Brain microvascular endothelial cell (primary cell): ENCODE results near the gene GPR65.

ENCODE experiments used
- DNase-seq: peaks from one replicate; pipeline ENCODE4 v3.0.0-alpha.2; 2020
- H3K27ac ChIP-seq: fragments of 250-450 bp; sonication (Bioruptor Pico); 2 replicates; pipeline ENCODE4 v1.5.1; 2020; ENCODE audit warnings: mild to moderate bottlenecking, moderate library complexity
- H3K27me3 ChIP-seq: fragments of 250-450 bp; sonication (Bioruptor Pico); replicated peaks from 2 replicates; pipeline ENCODE4 v1.5.1; 2020; ENCODE audit warnings: mild to moderate bottlenecking
- H3K36me3 ChIP-seq: fragments of 250-450 bp; sonication (Bioruptor Pico); replicated peaks from 2 replicates; pipeline ENCODE4 v1.5.1; 2020; ENCODE audit warnings: mild to moderate bottlenecking
- H3K4me3 ChIP-seq: 2 replicates; pipeline ENCODE4 v1.5.1; 2011; ENCODE audit warnings: low read depth, mild to moderate bottlenecking, control low read depth, low read length, moderate library complexity
- in situ Hi-C: cut with HindIII; loops from 2 replicates; pipeline ENCODE4 v1.10.0; 2017; ENCODE audit warnings: low sequenced_read_pairs, low pct_ligation_motif_present
- TF ChIP-seq, protein P1 (sequence below): IDR thresholded peaks from 2 replicates; pipeline ENCODE4 v1.5.1; 2011; ENCODE audit warnings: low read depth, mild to moderate bottlenecking, moderate library complexity, low read length, control low read depth, inconsistent platforms; ENCODE audit errors: missing control alignments

GPR65 gene

DNA sequence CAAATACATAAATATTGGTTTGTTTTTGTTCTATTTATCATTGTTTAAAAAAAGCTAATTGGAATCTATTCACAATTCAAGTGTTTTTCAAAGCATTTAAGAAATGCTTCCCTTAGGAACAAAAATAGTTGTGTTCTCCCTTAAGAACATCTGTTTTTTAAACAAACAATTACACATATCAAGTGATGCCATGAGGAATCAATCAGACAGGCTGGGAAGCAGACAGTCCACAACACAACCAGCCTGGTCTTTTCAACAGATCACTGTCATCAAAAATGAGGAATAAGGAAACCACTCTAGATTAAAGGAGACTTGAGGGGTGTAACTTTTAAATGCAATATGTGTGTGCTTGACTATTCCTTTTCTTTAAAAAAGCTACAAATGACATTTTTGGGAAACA is 37.4 kb upstream of the GPR65 start:
- H3K27me3 ChIP-seq: no peaks in the 10 kb centered on the region
- H3K4me3 ChIP-seq: no peak overlapping the region

DNA sequence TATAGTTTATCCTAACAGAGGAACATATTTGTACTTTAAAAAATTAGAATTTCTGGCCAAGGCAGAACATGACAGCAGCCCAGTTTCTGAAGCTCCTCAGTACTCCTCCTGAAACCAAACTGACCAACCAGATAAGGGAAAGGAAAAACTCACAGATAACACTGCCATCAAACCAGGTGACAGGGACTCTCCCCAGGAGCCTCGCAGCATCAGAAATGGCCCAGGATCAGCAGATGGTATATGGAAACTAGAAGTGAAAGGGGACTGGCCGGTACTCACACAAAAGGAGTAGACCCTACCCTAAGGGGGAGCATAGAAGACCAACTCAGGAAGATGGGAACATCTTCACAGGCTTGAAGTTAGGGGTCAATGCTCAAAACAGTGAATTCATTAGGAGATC is 33.9 kb upstream of the GPR65 start:
- no peaks in the 10 kb centered on the region for H3K36me3 ChIP-seq
- H3K27ac ChIP-seq: no peak overlapping the region
- TF ChIP-seq, protein P1, sequence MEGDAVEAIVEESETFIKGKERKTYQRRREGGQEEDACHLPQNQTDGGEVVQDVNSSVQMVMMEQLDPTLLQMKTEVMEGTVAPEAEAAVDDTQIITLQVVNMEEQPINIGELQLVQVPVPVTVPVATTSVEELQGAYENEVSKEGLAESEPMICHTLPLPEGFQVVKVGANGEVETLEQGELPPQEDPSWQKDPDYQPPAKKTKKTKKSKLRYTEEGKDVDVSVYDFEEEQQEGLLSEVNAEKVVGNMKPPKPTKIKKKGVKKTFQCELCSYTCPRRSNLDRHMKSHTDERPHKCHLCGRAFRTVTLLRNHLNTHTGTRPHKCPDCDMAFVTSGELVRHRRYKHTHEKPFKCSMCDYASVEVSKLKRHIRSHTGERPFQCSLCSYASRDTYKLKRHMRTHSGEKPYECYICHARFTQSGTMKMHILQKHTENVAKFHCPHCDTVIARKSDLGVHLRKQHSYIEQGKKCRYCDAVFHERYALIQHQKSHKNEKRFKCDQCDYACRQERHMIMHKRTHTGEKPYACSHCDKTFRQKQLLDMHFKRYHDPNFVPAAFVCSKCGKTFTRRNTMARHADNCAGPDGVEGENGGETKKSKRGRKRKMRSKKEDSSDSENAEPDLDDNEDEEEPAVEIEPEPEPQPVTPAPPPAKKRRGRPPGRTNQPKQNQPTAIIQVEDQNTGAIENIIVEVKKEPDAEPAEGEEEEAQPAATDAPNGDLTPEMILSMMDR: no peak
- H3K4me3 ChIP-seq: no peak overlapping the region
- H3K27me3 ChIP-seq: no peaks in the 10 kb centered on the region
- in situ Hi-C loops: no loop called here
- no peak for DNase-seq

More for the DNA sequence above, 37.4 kb upstream of the GPR65 start:
- TF ChIP-seq, protein P1: no peak
- H3K27ac ChIP-seq: no peak overlapping the region
- DNase-seq: no peak
- in situ Hi-C loops: no loop called here
- H3K36me3 ChIP-seq: no peaks in the 10 kb centered on the region

DNA sequence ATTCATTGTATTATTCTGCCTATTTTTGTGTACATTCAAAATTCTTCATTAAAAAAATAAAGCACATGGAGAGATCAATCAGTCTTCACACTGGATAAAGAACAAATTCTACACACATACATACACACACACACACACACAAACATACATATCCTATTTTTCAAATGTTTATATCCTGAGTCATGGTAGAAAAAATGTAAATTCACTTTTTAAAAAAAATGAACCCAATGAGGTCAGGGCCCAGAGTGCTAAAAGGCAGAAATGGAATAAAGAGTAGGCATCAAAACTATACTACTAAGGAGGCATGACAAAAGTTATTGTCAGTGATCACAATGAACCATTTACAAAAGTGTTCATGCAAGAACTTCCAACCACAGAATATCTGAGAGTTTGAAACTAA is 29.3 kb upstream of the GPR65 start:
- Histone ChIP-seq H3K4me3 (no peak overlapping the region), H3K27ac (no peak overlapping the region), H3K36me3 (no peaks in the 10 kb centered on the region), H3K27me3 (no peaks in the 10 kb centered on the region)
- no peak for DNase-seq
- in situ Hi-C loops: no loop called here
- TF ChIP-seq, protein P1: no peak

DNA sequence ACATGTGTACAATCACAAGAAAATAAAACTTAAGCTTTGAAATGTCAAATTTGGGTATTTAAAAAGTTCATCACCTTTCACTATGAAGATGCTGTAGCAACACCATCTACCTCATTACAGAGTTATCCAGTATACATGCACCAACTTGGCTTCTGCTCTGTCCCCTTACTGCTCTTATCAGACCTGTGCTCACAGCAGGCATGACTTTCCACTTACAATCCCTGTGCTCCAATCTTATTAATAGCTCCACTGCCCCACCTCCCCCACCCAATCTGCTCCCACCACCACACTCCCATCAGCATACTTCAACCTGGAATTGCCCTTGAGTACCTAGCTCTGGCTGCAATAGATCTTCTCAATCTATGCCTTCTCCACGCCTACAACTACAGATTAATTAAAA is 25.2 kb upstream of the GPR65 start:
- no peaks in the 10 kb centered on the region for H3K36me3 ChIP-seq
- in situ Hi-C loops: no loop called here
- TF ChIP-seq, protein P1: no peak
- H3K4me3 ChIP-seq: no peak overlapping the region
- no peak overlapping the region for H3K27ac ChIP-seq
- H3K27me3 ChIP-seq: no peaks in the 10 kb centered on the region
- no peak for DNase-seq

DNA sequence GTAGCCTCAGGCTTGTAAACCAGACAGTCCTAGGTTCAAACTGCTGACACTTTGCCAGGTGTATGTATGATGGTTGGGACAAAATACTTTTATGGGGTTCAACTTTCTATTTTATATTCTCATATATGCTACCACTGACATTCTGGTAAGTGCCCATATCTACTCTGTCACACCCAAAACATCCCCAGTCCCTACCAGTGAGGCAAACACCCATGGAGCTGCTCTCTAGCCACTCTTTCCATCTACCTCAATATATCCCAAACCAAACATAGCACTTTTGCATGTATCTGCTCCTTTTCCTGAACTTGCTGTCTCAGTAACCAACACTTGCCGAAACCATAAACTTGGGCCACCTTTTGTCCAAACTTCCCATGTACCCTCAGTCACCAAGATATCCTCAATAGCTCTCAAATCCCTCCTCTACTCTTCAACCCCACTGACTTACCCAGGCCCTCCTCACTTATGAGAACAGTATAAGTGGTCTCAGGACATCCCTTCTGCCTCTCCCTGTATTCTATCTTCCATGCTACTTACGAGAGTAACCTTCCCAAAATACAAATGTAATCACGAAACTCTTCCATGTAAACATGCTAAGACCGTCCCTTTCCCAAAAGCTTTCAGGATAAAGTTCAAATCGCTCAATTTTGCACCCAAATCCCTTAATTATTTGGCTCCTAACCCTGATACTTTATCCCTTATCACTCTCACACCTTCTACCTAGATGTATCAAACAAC is 15.5 kb upstream of the GPR65 start:
- TF ChIP-seq, protein P1: no peak
- no peak for DNase-seq
- in situ Hi-C loops: no loop called here
- no peaks in the 10 kb centered on the region for H3K27me3 ChIP-seq
- no peak overlapping the region for H3K27ac ChIP-seq
- no peak overlapping the region for H3K4me3 ChIP-seq
- H3K36me3 ChIP-seq: no peaks in the 10 kb centered on the region

DNA sequence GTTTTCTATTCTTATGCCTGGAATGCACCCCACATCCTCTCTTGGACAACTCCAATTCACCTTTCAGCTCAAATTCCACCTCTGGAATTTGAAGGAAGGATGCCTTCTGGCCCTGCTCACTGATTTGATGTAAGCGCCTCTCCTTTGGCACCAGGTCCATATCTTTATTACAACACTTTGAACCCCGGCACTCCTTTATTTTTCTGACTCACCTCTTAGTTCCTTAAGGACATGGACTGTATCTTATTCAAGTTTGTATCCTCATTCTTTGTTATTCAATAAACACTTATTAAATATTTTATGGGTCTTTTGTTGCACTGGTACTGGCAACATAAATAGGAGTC is 15.0 kb upstream of the GPR65 start:
- H3K36me3 ChIP-seq: no peaks in the 10 kb centered on the region
- no peaks in the 10 kb centered on the region for H3K27me3 ChIP-seq
- no peak overlapping the region for H3K4me3 ChIP-seq
- DNase-seq: no peak
- in situ Hi-C loops: no loop called here
- TF ChIP-seq, protein P1: no peak
- no peak overlapping the region for H3K27ac ChIP-seq
